ENCODE results near the gene HOXC9. TPM values are rescaled to one million over a fixed set of nuclear protein-coding genes. Genes with fewer than 3 reads are reported as not detected.

Gene HOXC9
- total RNA-seq, 1 experiment from 2014 or later: 0.54 TPM

DNA sequence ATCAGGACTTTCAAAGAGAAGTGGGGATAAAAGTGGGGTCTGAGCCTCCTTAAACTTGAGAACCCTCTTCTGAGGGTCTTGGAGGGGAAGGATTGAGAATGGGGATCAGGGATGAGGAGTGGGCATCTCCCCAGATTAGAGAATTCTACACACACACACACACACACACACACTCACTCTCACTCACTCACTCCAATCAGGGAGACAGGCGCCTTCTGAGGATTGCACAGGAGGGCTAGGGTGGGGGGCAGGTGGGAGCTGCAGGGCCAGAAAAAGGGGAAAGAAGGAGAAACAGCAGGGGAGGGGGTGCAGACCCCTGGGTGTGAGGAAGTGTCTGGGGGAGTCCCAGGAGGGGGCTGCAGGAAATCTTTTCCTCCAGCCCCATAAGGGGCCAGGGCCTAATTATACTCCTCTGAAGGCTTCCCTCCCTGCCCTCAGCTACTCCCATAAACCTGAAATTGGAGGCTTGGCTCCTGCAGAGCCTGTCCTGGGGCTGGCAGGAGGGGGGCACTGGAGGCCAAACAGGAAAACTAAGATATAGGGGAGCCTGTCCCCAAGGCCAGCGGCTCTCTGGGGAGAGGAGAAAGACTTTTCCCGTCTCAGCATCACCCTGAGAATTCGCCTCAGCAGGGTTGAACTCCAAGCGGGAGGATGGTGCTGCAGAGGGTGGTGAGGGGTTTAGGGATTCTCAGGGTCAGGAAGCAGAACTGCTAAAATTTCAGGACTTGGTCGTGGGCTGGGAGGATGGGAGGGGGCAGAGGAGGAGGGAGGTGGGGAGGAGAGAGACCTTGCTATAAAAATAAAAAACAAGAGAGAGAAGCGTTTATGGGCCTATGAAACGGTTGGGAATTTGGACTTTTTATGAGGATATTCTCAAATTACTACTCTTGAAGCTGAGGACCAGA lies 1.6 kb downstream of the HOXC9 start:
- H3K36me3 Mint-ChIP-seq (ENCODE audit: insufficient read depth, unreplicated experiment): peaks cover 17% of the 10 kb centered on the region
- no peak for DNase-seq
- no peak overlapping the region for H3K27ac Mint-ChIP-seq (ENCODE audit: unreplicated experiment)
- BruUV-seq (replicated peaks): no TSS peak
- intact Hi-C loops (cut with micrococcal nuclease; ENCODE audit: unreplicated experiment): no loop called here
- CTCF ChIA-PET: no interaction called here
- H3K27me3 Mint-ChIP-seq (ENCODE audit: unreplicated experiment): peaks cover 89% of the 10 kb centered on the region
- no peaks in the 10 kb centered on the region for H3K9me3 Mint-ChIP-seq (ENCODE audit: low read depth, unreplicated experiment)
- H3K4me1 Mint-ChIP-seq (ENCODE audit: low read depth, unreplicated experiment): peaks cover 16% of the 10 kb centered on the region
- no peak overlapping the region for H3K4me3 Mint-ChIP-seq (ENCODE audit: low read depth, unreplicated experiment)
- TF ChIP-seq, protein P1, sequence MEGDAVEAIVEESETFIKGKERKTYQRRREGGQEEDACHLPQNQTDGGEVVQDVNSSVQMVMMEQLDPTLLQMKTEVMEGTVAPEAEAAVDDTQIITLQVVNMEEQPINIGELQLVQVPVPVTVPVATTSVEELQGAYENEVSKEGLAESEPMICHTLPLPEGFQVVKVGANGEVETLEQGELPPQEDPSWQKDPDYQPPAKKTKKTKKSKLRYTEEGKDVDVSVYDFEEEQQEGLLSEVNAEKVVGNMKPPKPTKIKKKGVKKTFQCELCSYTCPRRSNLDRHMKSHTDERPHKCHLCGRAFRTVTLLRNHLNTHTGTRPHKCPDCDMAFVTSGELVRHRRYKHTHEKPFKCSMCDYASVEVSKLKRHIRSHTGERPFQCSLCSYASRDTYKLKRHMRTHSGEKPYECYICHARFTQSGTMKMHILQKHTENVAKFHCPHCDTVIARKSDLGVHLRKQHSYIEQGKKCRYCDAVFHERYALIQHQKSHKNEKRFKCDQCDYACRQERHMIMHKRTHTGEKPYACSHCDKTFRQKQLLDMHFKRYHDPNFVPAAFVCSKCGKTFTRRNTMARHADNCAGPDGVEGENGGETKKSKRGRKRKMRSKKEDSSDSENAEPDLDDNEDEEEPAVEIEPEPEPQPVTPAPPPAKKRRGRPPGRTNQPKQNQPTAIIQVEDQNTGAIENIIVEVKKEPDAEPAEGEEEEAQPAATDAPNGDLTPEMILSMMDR (IDR thresholded peaks at IDR 0.05; ENCODE audit: unreplicated experiment): no peak

DNA sequence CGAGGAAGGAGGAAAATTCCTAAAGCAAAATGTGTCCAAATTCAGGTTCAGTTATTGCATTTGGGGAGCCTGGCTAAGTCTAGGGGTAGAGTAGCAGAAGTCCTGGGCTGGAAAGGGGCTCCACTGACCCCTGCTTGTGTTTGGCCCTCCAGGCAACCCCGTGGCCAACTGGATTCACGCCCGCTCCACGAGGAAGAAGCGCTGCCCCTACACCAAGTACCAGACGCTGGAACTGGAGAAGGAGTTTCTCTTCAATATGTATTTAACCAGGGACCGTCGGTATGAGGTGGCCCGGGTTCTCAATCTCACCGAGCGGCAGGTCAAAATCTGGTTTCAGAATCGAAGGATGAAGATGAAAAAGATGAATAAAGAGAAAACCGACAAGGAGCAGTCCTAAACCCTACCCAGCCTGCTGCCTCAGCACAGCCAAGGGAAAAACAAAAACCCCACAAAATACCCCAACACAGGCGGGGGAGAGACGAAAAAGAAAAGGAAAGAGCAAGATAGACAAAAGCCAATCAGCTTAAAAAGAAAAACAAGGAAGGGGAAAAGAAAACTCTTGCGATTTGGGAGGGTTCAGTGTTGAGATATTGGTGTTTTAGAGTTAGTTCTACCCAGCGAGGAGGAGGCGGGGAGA lies 2.4 kb downstream of the HOXC9 start:
- intact Hi-C loops (cut with micrococcal nuclease; ENCODE audit: unreplicated experiment): no loop called here
- peaks cover 17% of the 10 kb centered on the region for H3K36me3 Mint-ChIP-seq (ENCODE audit: insufficient read depth, unreplicated experiment)
- BruUV-seq (replicated peaks): no TSS peak
- peaks cover 89% of the 10 kb centered on the region for H3K27me3 Mint-ChIP-seq (ENCODE audit: unreplicated experiment)
- peaks cover 14% of the 10 kb centered on the region for H3K4me1 Mint-ChIP-seq (ENCODE audit: low read depth, unreplicated experiment)
- DNase-seq: no peak
- H3K27ac Mint-ChIP-seq (ENCODE audit: unreplicated experiment): no peak overlapping the region
- CTCF ChIA-PET: interaction anchor here (0.7 kb wide), 1 partner anchor 205 kb away, joined by 5 read pairs; no protein-coding TSS in a partner anchor
- TF ChIP-seq, protein P1 (IDR thresholded peaks at IDR 0.05; ENCODE audit: unreplicated experiment): no peak
- no peaks in the 10 kb centered on the region for H3K9me3 Mint-ChIP-seq (ENCODE audit: low read depth, unreplicated experiment)
- H3K4me3 Mint-ChIP-seq (ENCODE audit: low read depth, unreplicated experiment): no peak overlapping the region

DNA sequence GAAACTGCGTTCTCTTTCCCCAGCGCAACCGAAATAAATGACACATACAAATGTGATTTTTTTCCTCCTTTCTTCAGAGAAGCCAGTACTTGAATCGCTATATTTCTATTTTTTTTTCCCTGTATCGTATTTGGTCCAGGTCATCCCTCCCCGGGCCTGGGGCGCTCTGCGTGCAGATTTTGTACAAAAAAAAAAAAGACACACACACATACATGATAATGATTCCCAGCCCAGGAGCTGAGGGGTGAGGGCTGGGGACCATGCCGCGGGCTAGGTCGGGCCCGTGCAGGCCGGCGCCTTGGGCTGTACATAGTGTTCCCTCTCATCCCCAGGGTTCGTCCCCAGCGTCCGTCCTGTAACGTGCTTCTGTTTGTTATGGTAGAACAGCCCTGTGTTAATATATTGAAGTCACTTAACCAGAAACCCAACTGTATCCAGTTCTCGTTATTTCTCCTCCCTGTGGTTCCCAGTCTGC lies 3.0 kb downstream of the HOXC9 start:
- intact Hi-C loops (cut with micrococcal nuclease; ENCODE audit: unreplicated experiment): no loop called here
- H3K27ac Mint-ChIP-seq (ENCODE audit: unreplicated experiment): no peak overlapping the region
- TF ChIP-seq, protein P1 (IDR thresholded peaks at IDR 0.05; ENCODE audit: unreplicated experiment): no peak
- H3K27me3 Mint-ChIP-seq (ENCODE audit: unreplicated experiment): peaks cover 89% of the 10 kb centered on the region
- H3K4me1 Mint-ChIP-seq (ENCODE audit: low read depth, unreplicated experiment): peaks cover 8% of the 10 kb centered on the region
- no peak overlapping the region for H3K4me3 Mint-ChIP-seq (ENCODE audit: low read depth, unreplicated experiment)
- peaks cover 17% of the 10 kb centered on the region for H3K36me3 Mint-ChIP-seq (ENCODE audit: insufficient read depth, unreplicated experiment)
- no peaks in the 10 kb centered on the region for H3K9me3 Mint-ChIP-seq (ENCODE audit: low read depth, unreplicated experiment)
- BruUV-seq (replicated peaks): no TSS peak
- no peak for DNase-seq
- CTCF ChIA-PET: interaction anchor here (0.6 to 2.0 kb wide), 3 partner anchors 189 to 205 kb away, joined by 3 to 9 read pairs (median 5); no protein-coding TSS in a partner anchor

DNA sequence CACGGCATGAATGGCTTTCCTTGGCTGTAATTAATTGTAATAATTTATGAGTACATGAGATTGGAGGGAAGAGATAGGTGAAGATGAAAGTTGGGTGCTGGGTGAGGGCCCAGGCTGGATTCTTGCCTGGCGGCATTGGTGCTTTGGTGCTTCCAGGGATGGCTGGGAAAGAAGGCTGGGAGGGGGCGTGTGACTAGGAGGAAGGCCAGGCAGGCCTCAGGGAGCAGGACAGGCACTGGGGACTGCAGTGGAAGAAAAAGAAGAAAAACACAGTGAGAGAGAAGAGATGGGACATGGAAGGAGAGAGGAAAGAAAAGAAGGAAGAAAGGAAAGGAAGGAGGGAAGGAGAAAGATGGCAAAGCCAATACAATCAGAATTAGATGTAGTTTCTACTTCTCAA lies 3.7 kb downstream of the HOXC9 start:
- intact Hi-C loops (cut with micrococcal nuclease; ENCODE audit: unreplicated experiment): no loop called here
- DNase-seq: no peak
- H3K36me3 Mint-ChIP-seq (ENCODE audit: insufficient read depth, unreplicated experiment): peaks cover 17% of the 10 kb centered on the region
- TF ChIP-seq, protein P1 (IDR thresholded peaks at IDR 0.05; ENCODE audit: unreplicated experiment): no peak
- peaks cover 89% of the 10 kb centered on the region for H3K27me3 Mint-ChIP-seq (ENCODE audit: unreplicated experiment)
- CTCF ChIA-PET: interaction anchor here (0.6 to 2.0 kb wide), 3 partner anchors 18 to 198 kb away, joined by 3 to 9 read pairs (median 3); partner anchors contain the start of gene HOXC10
- no peaks in the 10 kb centered on the region for H3K9me3 Mint-ChIP-seq (ENCODE audit: low read depth, unreplicated experiment)
- BruUV-seq (replicated peaks): no TSS peak
- no peak overlapping the region for H3K4me3 Mint-ChIP-seq (ENCODE audit: low read depth, unreplicated experiment)
- H3K27ac Mint-ChIP-seq (ENCODE audit: unreplicated experiment): no peak overlapping the region
- H3K4me1 Mint-ChIP-seq (ENCODE audit: low read depth, unreplicated experiment): peaks cover 8% of the 10 kb centered on the region

Measured in Calu3 (cell line).